ENCODE data around the gene LLGL2.
"Not testable (repeated sequence)": the region's sequence is repeated elsewhere in the genome, so short reads cannot be mapped to it uniquely, and the experiment has no call there.

Gene LLGL2

GRCh38 chr17:75589919-75590303 is 64.4 kb downstream of the LLGL2 start:
- Histone ChIP-seq H3K36me3 (ENCODE audit: control insufficient read depth, insufficient read depth, low read length) (no peaks in the 10 kb centered on the region), H3K27ac (ENCODE audit: low read depth, low read length) (no peak overlapping the region), H3K27me3 (ENCODE audit: control insufficient read depth, insufficient read depth, low read length) (no peaks in the 10 kb centered on the region; the same call in 1 of the 2 replicates), H3K4me1 (ENCODE audit: control insufficient read depth, insufficient read depth, low read length) (peaks cover 4% of the 10 kb centered on the region; the same call in 1 of the 2 replicates), H3K9ac (ENCODE audit: low read depth, low read length) (no peak overlapping the region), H3K9me3 (ENCODE audit: control insufficient read depth, insufficient read depth, low read length) (no peaks in the 10 kb centered on the region), H3K4me3 (ENCODE audit: low read depth, low read length) (peak overlapping the region; percentile 72; the same call in 1 of the 2 replicates)

GRCh38 chr17:75590314-75590761 is 64.8 kb downstream of the LLGL2 start:
- Histone ChIP-seq H3K36me3 (ENCODE audit: control insufficient read depth, insufficient read depth, low read length) (no peaks in the 10 kb centered on the region), H3K27me3 (ENCODE audit: control insufficient read depth, insufficient read depth, low read length) (no peaks in the 10 kb centered on the region; the same call in 1 of the 2 replicates), H3K4me1 (ENCODE audit: control insufficient read depth, insufficient read depth, low read length) (peaks cover 4% of the 10 kb centered on the region; the same call in 1 of the 2 replicates), H3K9me3 (ENCODE audit: control insufficient read depth, insufficient read depth, low read length) (no peaks in the 10 kb centered on the region), H3K4me3 (ENCODE audit: low read depth, low read length) (no peak overlapping the region; the same call in 1 of the 2 replicates), H3K9ac (ENCODE audit: low read depth, low read length) (no peak overlapping the region), H3K27ac (ENCODE audit: low read depth, low read length) (no peak overlapping the region)

GRCh38 chr17:75590849-75591721 is 65.6 kb downstream of the LLGL2 start:
- Histone ChIP-seq H3K9me3 (ENCODE audit: control insufficient read depth, insufficient read depth, low read length) (no peaks in the 10 kb centered on the region), H3K27ac (ENCODE audit: low read depth, low read length) (no peak overlapping the region), H3K4me1 (ENCODE audit: control insufficient read depth, insufficient read depth, low read length) (peaks cover 4% of the 10 kb centered on the region; the same call in 1 of the 2 replicates), H3K36me3 (ENCODE audit: control insufficient read depth, insufficient read depth, low read length) (no peaks in the 10 kb centered on the region), H3K9ac (ENCODE audit: low read depth, low read length) (no peak overlapping the region), H3K4me3 (ENCODE audit: low read depth, low read length) (no peak overlapping the region), H3K27me3 (ENCODE audit: control insufficient read depth, insufficient read depth, low read length) (no peaks in the 10 kb centered on the region; the same call in 1 of the 2 replicates)

GRCh38 chr17:75591722-75592302 is 66.3 kb downstream of the LLGL2 start:
- H3K36me3 ChIP-seq (ENCODE audit: control insufficient read depth, insufficient read depth, low read length), result no peaks in the 10 kb centered on the region
- H3K9me3 ChIP-seq (ENCODE audit: control insufficient read depth, insufficient read depth, low read length), result no peaks in the 10 kb centered on the region
- no peak overlapping the region for H3K9ac ChIP-seq (ENCODE audit: low read depth, low read length)
- H3K27ac ChIP-seq (ENCODE audit: low read depth, low read length), result no peak overlapping the region
- no peak overlapping the region for H3K4me3 ChIP-seq (ENCODE audit: low read depth, low read length)
- H3K4me1 ChIP-seq (ENCODE audit: control insufficient read depth, insufficient read depth, low read length), result peaks cover 4% of the 10 kb centered on the region; the same call in 1 of the 2 replicates
- H3K27me3 ChIP-seq (ENCODE audit: control insufficient read depth, insufficient read depth, low read length), result no peaks in the 10 kb centered on the region; the same call in 1 of the 2 replicates

GRCh38 chr17:75592348-75593020 is 67.0 kb downstream of the LLGL2 start:
- Histone ChIP-seq H3K27ac (ENCODE audit: low read depth, low read length) (no peak overlapping the region), H3K36me3 (ENCODE audit: control insufficient read depth, insufficient read depth, low read length) (no peaks in the 10 kb centered on the region), H3K9ac (ENCODE audit: low read depth, low read length) (no peak overlapping the region)

GRCh38 chr17:75593430-75593829 is 67.9 kb downstream of the LLGL2 start:
- H3K27ac ChIP-seq (ENCODE audit: low read depth, low read length); H3K9ac ChIP-seq (ENCODE audit: low read depth, low read length); H3K36me3 ChIP-seq (ENCODE audit: control insufficient read depth, insufficient read depth, low read length); H3K27me3 ChIP-seq (ENCODE audit: control insufficient read depth, insufficient read depth, low read length); H3K4me3 ChIP-seq (ENCODE audit: low read depth, low read length); H3K4me1 ChIP-seq (ENCODE audit: control insufficient read depth, insufficient read depth, low read length); H3K9me3 ChIP-seq (ENCODE audit: control insufficient read depth, insufficient read depth, low read length): not testable (repeated sequence)

More at GRCh38 chr17:75592348-75593020, 67.0 kb downstream of the LLGL2 start:
- no peaks in the 10 kb centered on the region for H3K9me3 ChIP-seq (ENCODE audit: control insufficient read depth, insufficient read depth, low read length)
- H3K27me3 ChIP-seq (ENCODE audit: control insufficient read depth, insufficient read depth, low read length), result no peaks in the 10 kb centered on the region; the same call in 1 of the 2 replicates
- no peak overlapping the region for H3K4me3 ChIP-seq (ENCODE audit: low read depth, low read length)
- peaks cover under 1% of the 10 kb centered on the region; the same call in 1 of the 2 replicates for H3K4me1 ChIP-seq (ENCODE audit: control insufficient read depth, insufficient read depth, low read length)

GRCh38 chr17:75594499-75595283 is 69.2 kb downstream of the LLGL2 start:
- no peak overlapping the region for H3K27ac ChIP-seq (ENCODE audit: low read depth, low read length)
- H3K36me3 ChIP-seq (ENCODE audit: control insufficient read depth, insufficient read depth, low read length), result no peaks in the 10 kb centered on the region
- H3K4me1 ChIP-seq (ENCODE audit: control insufficient read depth, insufficient read depth, low read length), result no peaks in the 10 kb centered on the region
- H3K9ac ChIP-seq (ENCODE audit: low read depth, low read length), result no peak overlapping the region
- H3K27me3 ChIP-seq (ENCODE audit: control insufficient read depth, insufficient read depth, low read length), result no peaks in the 10 kb centered on the region
- H3K9me3 ChIP-seq (ENCODE audit: control insufficient read depth, insufficient read depth, low read length), result no peaks in the 10 kb centered on the region
- no peak overlapping the region for H3K4me3 ChIP-seq (ENCODE audit: low read depth, low read length)

- Histone ChIP-seq H3K4me1 (ENCODE audit: control insufficient read depth, insufficient read depth, low read length) (no peaks in the 10 kb centered on the region), H3K27ac (ENCODE audit: low read depth, low read length) (no peak overlapping the region), H3K9ac (ENCODE audit: low read depth, low read length) (no peak overlapping the region), H3K4me3 (ENCODE audit: low read depth, low read length) (no peak overlapping the region), H3K36me3 (ENCODE audit: control insufficient read depth, insufficient read depth, low read length) (no peaks in the 10 kb centered on the region), H3K27me3 (ENCODE audit: control insufficient read depth, insufficient read depth, low read length) (no peaks in the 10 kb centered on the region), H3K9me3 (ENCODE audit: control insufficient read depth, insufficient read depth, low read length) (no peaks in the 10 kb centered on the region)
Measured at GRCh38 chr17:75595284-75595919, 69.9 kb downstream of the LLGL2 start.

- Histone ChIP-seq H3K4me1 (ENCODE audit: control insufficient read depth, insufficient read depth, low read length) (no peaks in the 10 kb centered on the region), H3K27me3 (ENCODE audit: control insufficient read depth, insufficient read depth, low read length) (no peaks in the 10 kb centered on the region), H3K27ac (ENCODE audit: low read depth, low read length) (no peak overlapping the region), H3K9ac (ENCODE audit: low read depth, low read length) (no peak overlapping the region), H3K36me3 (ENCODE audit: control insufficient read depth, insufficient read depth, low read length) (no peaks in the 10 kb centered on the region), H3K9me3 (ENCODE audit: control insufficient read depth, insufficient read depth, low read length) (no peaks in the 10 kb centered on the region), H3K4me3 (ENCODE audit: low read depth, low read length) (no peak overlapping the region)
Measured at GRCh38 chr17:75595920-75596313, 70.4 kb downstream of the LLGL2 start.

Data from HUES48 (cell line).